GM18498 (cell line): ENCODE data around the gene MPP2.
"Not testable (repeated sequence)": the region's sequence is repeated elsewhere in the genome, so short reads cannot be mapped to it uniquely, and the experiment has no call there.

Source experiments
- ATAC-seq: cut with Tn5 transposase; IDR thresholded peaks from one replicate; pipeline ENCODE4 v1.9.1; 2021; ENCODE audit warnings: mild to moderate bottlenecking, moderate library complexity; ENCODE audit not compliant: unreplicated experiment

MPP2 gene

DNA sequence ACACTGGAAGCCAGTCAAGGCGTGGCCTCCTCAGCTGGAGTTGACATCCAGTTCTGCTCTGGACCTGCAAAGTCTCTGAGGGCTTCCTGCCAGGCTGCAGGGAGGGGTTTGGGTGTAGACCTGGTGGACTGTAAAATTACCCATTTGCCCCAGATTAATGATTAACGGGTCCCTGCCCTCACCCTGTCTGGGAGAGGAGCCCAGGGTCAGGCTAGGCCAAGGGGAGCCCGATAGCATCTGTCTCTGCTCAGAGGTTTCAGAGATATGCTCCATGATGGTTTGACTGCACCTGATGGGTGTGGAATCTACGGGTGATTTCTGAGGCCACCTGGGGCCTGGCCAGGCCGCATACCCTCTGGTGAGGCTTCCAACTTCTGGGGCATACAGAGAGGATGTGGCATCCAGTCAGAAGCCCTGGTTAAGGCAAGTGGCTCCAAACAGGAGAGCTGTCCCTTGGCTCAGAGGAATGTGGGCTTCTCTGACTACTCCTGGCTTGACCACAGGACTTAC is 23.8 kb upstream of the MPP2 start:
- ATAC-seq, result no peak

DNA sequence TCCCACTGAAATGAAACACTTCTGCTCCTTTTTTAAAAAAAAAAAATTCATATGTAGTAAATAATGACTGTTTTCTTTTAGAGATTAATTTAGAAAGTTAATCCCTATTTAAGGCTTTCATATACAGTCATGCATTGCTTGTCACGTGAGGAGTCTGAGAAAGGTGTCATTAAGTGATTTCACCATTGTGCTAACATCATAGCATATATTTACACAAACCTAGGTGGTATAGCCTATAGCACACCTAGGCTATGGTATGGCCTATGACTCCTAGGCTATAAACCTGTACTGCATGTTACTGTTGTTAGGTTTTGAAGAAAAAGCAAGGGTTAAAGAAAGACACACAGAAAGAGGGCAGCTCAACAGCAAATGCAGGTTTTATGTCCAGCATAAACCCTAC is 21.3 kb upstream of the MPP2 start:
- ATAC-seq, result no peak

DNA sequence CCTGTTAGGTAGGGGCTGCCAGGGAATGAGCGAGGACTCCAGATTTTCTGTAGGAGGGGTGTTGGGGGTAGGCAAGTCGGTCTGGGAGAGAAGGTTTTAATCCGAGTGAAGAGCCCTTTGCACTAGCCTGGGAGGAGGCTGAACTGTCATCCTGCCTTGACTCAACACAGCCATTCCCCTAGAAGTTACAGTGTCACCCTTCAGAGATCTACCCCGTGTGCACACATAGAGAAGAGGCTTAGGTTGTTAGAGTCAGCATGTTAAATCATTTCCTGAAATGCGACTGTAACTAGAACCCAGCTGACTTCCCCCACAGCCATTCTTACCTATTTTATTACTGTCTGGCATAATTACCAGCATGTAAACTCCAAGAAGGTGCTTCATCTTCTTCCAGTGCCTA is 20.6 kb upstream of the MPP2 start:
- ATAC-seq, result not testable (repeated sequence)

DNA sequence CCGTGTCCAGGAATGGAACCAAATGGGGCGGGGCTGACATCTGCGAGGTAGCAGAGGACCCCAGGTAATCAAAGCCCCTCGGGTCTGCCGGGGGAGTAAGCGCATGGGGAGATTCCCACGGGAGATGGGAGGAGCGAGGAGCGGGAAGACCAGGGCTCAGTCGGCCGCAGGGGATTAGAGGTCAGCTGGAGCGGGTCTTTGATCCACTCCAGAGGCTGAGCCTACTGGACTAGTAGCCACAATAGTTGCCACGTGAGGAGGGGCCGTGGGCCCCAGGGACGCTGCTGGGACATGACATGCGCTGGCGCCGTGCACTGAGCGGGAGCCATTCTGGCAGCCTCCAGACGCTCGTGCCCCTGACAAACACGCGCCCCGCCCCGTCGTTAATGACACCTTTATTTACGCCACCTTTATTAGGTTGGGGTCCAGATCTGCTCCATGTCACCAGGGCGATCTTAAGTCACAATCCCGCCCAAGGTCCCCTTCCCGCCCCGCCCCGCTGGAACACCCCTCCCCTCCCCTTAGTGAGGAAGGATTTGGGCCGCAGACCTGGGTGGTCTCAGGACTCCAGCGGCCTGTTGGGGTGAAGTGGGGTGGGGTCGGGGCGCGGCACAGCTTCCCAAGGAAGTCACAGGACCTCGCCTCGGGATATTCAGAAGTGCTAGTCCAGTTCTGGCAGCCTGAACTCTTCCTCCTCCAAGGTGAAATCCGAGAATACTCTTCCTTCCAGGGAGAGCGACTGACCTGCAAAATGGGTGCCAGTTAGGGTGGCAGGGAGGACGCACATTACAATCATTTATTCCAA is 19.9 kb upstream of the MPP2 start:
- no peak for ATAC-seq

DNA sequence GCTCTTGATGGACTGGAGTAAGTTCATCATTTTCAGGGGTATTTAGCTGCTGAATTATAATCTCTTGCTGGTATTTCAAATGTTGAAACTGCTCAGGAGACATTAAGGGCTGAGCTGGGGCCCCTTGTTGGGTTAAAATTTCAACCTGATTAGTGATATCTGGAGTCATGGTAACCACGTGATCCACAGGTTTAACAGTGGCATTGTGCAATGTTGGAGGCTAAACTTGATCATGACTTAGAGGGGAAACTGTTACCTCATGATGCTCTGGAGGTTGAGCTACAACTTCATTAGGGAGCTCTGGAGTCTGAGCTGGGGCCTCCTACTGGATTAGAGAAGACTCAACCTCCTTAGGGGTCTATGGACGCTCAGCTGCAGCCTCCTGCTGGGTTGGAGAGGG is 17.2 kb upstream of the MPP2 start:
- no peak for ATAC-seq

DNA sequence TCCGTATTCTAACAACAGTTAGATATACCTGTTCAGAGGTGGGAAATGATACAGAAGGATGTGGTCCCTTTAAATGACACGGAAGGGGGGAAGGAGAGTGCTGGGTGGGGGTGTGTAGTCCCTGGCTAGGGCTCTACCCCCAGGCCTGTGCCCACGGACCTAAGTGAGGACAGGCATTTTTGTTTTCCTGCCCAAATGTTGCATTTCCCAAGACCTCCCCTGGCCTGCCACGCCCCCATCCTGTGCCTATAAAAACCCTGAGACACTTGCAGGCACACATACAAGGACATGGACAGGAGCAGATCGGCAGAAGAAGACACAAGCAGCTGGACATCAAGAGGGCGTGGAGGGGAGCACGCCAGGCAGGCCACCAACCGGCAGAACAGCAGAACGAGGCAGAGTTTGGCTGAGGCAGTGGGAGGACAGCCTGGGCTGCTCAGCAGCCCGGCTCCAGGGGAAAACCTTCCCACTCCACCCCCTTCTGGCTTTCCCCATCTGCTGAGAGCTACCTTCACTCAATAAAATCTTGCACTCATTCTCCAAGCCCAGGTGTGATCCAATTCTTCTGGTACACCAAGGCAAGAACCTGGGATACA is 13.3 kb upstream of the MPP2 start:
- ATAC-seq, result no peak

DNA sequence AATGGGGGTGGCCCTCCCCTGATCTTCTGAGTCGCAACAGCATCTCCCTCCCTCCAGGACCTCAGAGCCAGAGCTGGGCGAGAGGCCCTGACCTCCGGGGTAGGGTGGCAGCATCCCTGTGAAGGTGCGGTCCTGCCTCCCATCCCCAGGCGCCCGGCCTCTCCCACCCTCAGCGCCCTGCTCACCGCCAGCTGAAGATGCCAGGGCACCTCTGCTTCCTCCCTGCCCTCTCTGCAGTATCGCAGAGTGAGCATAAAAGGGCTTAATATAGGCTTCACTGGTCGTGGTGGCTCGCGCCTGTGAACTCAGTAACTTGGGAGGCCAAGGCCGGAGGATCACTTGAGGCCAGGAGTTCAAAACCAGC is 10.7 kb upstream of the MPP2 start:
- no peak for ATAC-seq

DNA sequence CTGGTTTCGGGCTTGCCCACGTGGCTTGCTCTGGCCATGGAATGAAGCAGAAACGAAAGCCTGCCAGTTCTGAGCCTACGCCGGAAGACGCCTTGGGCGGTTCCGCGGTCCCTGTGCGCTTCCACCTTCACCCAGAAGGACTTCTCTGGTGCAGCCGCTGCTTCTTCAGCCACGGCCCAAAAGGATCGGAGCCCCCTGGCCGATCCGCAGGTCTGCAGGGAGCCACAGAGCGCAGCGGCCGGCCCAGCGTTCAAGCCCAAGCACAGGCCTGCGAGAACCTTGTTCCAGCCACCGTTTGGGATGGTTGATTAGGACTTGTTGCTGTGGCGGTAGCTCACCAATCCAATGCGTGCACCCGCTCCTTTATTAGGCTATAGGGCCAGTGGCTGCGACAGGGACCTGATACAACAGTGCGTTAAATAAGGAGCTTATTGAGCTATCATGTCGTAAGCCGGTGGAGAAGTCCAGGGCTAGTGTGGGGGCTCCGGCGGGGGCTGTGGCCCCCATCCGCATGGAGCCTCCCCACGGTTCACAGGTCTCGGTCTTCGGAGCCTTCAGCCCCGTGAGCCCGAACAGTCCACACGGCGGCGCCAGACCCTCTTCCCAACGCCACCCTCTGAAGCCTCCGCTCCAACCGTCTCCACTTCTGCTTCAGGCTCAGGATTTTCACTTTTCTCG is 10.2 kb upstream of the MPP2 start:
- ATAC-seq, result peak; percentile 70

DNA sequence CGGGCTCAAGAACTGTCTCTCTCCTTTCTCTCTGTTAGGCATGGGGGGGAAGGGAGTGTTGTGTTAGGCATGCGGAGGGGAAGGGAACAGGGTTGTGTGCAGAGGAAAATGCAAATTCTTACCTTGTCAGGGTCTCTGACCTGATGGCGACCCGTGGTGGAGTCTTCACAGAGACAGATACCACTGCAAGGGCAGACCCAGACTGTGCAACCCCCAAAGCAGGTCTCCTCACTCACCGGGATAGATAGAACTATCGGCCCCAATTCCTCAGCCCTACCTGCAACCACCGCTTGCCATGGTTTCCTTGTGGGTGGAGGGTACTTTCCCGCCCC is 9.6 kb upstream of the MPP2 start:
- no peak for ATAC-seq

DNA sequence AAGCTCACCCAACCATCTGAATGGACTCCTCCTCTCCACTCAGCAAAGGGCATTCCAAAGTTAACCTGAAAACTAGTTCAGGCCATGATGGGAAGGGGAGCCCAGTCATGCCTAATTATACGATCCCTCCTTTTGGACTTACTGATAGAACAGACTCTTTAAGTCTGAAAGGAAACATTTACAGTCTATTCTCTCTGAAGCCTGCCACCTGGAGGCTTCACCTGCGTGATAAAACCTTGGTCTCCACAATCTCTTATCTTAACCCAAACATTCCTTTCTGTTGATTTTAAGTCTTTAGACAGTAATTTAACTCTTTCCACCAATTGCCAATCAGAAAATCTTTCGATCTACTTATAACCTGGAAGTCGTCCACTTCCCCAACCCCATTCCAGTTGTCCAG is 9.0 kb upstream of the MPP2 start:
- no peak for ATAC-seq

DNA sequence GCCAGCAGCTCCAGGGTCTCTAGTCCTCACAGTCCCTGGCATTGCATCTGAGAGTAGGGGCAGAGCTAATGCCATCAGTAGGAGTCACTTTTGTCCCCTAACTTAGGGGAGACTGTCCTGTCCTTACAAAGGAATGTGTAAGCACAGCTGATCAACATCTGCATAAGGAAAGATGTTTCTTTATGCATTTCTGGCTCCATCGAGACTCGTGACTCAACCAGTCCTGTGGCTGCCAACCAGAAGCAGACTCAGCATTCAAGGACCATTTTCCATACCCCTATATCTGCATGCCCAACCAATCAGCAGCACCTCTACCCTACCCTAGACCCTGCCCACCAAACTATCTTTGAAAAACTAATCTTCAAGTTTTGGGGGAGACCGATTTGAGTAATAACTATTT is 8.2 kb upstream of the MPP2 start:
- no peak for ATAC-seq

DNA sequence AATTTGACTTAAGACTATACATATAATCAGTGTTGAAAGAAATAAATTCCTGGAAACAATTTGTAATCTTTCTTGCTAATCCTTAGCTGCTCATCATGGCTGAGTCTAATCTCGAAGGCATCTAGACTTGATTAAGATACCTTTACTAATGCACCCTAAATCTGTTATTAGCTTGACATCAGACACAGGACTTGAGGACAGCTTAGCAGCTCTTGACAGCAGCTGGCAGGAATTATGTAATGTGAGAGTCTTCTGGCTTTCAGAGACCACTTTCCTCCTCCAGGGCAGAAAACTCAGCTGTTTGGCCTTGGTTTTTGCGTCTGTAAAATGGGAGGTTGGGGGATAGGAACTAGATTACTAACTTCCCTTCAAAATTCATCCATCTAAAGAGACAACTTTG is 7.1 kb upstream of the MPP2 start:
- no peak for ATAC-seq

DNA sequence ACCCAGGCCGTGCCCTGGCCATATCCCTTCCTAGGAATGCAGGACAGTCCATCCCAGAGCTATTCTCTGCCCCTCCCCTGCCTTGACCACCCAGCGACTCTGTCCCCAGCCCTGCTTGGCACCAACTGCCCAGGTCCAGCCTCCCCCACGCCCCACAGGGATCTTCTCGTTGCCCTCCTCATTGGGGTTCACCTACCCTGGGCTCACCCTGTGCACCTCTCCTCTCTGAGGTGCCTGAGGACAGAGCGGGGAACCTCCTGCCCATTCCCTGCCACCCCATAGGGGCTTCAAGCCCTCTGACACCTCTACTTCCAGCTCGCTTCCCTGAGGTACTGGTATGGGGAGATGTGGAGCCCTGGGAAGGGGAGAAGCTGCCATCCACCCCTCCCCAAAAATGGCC is 6.2 kb upstream of the MPP2 start:
- ATAC-seq, result no peak

DNA sequence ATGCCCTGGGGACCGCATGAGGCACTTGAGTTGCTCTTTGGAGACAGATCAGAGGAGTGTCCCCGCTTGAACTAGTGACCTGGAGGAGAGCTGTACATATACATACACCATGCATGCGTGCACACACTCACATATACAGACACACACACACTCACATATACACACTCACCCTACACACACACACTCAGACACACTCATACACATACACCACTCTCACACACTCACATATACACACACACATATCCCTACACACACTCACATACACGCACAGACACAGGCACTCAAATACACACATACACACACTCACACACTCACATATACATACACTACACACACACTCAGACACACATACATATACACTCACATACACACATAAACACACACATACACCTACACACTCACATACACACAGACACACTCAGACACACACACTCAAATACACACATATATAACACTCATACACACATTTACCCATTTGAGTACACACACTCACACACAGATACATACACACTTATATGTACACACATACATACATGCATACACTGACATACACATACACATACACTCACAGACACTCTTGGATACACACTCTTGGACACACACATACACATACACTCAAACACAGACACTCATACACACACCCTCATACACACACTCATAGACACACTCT is 5.4 kb upstream of the MPP2 start:
- no peak for ATAC-seq

DNA sequence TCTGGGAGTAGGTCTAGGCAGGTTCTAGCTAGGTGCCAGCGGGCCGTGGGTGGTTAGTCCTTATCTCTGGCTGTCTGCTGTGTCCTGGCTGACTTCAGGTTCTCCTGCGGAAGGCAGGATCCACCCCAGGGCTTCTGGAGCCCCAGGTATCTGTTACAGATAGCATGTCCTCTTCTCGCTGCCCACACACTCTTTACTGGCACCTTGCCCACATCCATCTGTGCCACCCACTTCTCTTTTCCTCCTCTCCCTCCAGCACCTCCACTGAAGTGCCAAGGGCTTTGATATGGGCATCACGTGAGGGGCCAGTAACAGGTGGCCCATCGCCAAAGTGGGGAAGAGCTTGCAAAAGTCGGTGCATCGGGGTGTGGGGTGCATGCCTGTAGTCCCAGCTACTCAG is 4.6 kb upstream of the MPP2 start:
- no peak for ATAC-seq

DNA sequence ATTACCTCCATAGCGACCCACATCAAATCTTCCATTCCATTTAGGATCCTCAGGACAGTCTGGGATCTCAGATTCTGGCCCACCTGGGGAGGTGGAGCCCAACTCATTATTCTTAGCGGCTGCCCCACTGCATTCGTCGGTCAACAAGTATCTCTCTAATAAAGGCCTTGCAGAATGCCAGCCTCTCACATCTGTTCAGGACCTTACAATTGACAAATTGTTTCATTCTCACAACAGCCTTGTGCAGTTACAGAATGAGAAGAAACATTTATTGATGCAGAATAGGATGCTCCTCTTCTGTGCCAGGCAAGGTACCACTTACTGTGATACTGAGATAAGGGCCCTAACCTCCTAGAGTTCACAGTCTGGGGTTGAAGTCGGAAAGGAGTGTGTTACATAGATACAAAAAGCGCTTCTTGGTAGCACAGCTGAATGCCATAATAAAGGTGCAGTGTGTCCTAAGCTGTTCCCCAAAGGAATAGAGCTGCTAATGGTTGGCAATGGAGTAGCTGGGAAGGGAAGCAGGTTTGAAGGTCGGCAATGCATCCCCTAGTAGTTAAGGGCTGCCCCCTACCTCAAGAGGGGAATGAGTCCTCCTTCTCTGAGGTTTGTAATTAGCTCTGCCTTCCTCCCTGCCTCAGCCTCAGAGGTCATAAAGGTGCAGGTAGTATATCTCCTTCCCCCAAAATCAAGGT is 2.3 kb upstream of the MPP2 start:
- no peak for ATAC-seq

DNA sequence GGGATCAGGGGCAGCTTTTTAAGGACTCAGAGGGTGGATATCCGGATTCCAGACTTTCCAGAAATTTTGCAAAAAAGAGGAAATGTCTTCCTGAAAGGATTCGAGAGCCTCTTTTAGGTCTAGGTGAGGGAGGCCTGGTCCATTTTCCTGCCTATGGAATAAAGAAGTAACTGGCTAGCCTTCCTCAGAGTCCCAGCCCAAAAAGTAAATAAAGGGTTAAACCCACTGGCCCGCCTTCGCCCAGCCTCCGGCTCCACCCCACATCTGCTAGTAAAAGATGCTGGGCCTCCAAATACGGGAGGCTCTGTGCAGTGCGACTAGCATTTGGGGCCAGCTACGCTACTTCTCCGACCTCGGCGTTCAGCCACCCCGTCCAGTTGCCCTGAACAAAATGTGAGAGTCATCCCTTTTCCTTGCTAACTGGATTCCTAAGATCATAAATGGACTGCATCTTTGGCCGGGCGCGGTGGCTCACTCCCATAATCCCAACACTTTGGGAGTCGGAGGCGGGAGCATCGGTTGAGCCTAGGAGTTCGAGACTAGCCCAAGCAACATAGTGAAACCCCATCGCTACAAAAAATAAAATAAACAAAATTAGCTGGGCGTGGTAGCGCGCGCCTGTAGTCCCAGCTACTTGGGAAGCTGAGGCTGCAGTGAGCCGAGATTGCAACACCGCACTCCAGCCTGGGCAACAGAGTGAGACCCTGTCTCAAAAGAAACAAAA is 824 bp upstream of the MPP2 start:
- no peak for ATAC-seq

DNA sequence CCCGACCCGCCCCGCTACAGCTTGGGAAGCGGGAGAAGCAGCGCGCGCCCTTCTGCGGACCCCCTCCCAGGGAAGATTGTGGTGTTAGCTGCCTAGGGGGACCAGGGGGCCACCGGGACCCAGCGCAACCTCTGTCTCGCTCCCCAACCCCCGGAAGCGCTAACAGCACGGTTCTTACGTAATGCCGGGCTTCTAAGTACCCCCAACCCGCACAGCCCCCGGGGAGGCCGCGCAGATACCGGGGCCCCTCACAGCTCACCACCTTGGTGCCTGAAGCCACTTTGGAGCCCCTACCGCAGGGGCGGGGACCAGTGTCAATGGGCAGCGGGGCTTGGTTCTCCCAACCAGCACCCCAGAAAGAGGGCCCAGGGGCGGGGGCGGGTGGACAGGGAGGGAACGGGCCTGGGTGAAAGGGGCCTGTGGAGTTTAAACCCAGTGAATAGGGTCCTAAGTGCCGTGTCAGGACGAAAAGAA is 348 bp downstream of the MPP2 start:
- ATAC-seq, result no peak

DNA sequence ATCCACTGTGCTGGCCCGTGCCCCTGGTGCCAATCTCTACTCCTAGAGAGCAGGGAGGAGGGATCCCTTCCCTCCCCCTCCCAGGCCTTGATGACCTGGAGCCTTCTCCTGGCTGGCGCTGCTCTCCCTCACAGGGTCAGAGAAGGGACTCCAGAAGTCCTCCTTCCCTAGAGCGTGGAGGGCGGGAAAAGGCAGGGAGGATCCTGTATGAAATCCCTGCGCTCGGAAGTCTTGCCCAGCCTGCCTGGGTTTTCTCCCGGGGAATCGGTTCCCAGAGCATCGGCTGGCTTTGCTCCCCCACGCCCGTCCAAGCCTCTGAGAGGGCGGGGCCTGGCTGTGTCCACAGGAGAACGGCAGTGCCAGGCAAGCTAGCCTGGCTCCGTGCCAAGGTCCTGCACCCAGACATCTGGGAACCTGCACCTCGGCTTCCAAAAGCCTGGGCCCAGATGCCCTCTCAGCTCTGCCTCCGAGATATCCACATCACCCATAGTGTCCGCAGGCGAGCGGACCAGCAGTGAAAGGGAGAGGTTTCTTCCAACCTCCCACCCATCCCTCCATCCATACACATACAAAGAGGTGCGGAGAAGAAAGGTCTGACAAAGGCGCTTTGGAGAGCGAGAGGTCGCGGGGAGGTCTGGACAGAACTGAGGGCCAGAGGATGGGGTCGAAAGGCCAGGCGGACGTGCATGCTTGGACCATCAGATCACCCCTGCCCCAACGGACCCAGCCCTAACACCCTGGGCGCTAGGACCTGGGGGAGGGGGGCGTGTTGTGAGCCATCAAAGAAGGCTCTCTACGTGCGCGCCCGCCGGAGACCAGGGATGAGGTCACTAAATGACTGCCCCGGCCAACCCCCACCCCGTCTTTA is 1.1 kb downstream of the MPP2 start:
- ATAC-seq, result no peak
